ENCODE results near the gene RNF180. TPM values are rescaled to one million over a fixed set of nuclear protein-coding genes. Genes with fewer than 3 reads are reported as not detected.

RNF180 gene
- total RNA-seq, 1 donor from 2014 or later = 14.0 TPM

DNA sequence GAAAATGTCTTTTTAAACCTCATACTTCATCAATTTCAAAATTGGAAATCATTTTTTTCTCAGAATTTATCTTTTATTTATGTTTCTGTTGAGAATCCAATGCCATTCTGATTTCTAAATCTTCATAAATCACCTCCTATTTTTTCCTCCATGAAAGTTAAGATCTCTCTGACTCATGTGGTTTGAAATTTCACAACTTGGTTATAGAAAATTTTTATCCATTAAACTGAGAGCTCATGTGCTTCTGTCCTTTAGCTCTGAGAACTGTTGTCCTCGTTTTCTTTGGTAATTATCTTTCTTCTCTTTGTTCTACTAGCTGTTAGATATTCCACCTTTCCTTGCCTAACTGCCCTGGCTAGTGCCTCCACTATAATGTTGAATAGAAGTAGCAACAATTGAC lies 1.5 kb upstream of the RNF180 start:
- ATAC-seq = no peak
- no peaks in the 10 kb centered on the region for H3K36me3 ChIP-seq
- intact Hi-C loops (cut with DNase I) = no loop called here
- TF ChIP-seq, protein P1, sequence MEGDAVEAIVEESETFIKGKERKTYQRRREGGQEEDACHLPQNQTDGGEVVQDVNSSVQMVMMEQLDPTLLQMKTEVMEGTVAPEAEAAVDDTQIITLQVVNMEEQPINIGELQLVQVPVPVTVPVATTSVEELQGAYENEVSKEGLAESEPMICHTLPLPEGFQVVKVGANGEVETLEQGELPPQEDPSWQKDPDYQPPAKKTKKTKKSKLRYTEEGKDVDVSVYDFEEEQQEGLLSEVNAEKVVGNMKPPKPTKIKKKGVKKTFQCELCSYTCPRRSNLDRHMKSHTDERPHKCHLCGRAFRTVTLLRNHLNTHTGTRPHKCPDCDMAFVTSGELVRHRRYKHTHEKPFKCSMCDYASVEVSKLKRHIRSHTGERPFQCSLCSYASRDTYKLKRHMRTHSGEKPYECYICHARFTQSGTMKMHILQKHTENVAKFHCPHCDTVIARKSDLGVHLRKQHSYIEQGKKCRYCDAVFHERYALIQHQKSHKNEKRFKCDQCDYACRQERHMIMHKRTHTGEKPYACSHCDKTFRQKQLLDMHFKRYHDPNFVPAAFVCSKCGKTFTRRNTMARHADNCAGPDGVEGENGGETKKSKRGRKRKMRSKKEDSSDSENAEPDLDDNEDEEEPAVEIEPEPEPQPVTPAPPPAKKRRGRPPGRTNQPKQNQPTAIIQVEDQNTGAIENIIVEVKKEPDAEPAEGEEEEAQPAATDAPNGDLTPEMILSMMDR (IDR thresholded peaks at IDR 0.05) = no peak
- no peaks in the 10 kb centered on the region for H3K27me3 ChIP-seq
- H3K9me3 ChIP-seq = no peaks in the 10 kb centered on the region
- H3K27ac ChIP-seq = peak overlapping the region; percentile 85
- H3K4me1 ChIP-seq = peaks cover 6% of the 10 kb centered on the region
- H3K4me3 ChIP-seq = no peak overlapping the region
- DNase-seq = no peak

DNA sequence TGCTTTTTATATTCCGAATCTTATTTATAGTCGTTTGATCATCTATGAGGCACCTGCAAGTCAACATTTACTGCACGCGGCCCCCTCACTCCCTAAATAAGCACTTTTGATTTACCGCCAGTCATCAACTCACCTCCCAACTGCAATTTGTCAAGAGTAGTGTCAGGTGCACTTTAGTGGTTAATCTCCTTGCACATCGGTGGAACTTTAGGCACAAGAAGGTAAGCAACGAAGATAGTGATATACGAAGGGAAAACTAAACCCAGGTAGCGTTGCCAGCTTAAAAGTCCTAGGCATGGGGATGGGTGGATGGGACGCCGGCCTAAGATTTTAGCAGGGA lies 513 bp upstream of the RNF180 start:
- no peaks in the 10 kb centered on the region for H3K9me3 ChIP-seq
- H3K4me3 ChIP-seq = peak overlapping the region; percentile 64
- H3K36me3 ChIP-seq = no peaks in the 10 kb centered on the region
- peak overlapping the region; percentile 85 for H3K27ac ChIP-seq
- H3K27me3 ChIP-seq = no peaks in the 10 kb centered on the region
- H3K4me1 ChIP-seq = peaks cover 6% of the 10 kb centered on the region
- DNase-seq (no peak), ATAC-seq (no peak)
- intact Hi-C loops (cut with DNase I) = no loop called here
- TF ChIP-seq, protein P1 (IDR thresholded peaks at IDR 0.05) = no peak

- no peak for ATAC-seq
- no peaks in the 10 kb centered on the region for H3K27me3 ChIP-seq
- DNase-seq = no peak
- H3K4me3 ChIP-seq = peak overlapping the region; percentile 64
- no peaks in the 10 kb centered on the region for H3K9me3 ChIP-seq
- intact Hi-C loops (cut with DNase I) = no loop called here
- peaks cover 6% of the 10 kb centered on the region for H3K4me1 ChIP-seq
- H3K27ac ChIP-seq = peak overlapping the region; percentile 85
- TF ChIP-seq, protein P1 (IDR thresholded peaks at IDR 0.05) = no peak
- no peaks in the 10 kb centered on the region for H3K36me3 ChIP-seq
These were observed 737 bp downstream of the RNF180 start for GRCh38 chr5:64166201-64166959.

DNA sequence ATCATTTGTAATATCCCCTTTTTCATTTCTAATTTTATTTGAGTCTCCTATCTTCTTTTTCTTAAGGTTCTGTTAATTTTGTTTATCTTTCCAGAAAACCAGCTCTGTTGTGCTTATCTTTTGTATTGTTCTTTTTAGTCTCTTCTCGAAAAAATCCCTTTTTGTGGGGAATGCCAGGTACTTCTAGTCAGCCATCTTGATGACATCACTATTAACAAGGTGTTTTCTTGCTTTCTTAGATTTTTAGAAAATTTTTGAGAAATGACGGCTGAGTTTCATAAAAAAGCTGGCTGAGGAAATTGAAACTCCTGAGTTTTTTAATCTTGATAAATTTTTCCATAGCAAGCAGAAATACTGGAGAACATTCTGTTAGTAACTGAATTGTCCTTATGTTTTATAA lies 10.7 kb downstream of the RNF180 start:
- intact Hi-C loops (cut with DNase I) = no loop called here
- ATAC-seq = no peak
- TF ChIP-seq, protein P1 (IDR thresholded peaks at IDR 0.05) = no peak
- Histone ChIP-seq H3K36me3 (no peaks in the 10 kb centered on the region), H3K27me3 (no peaks in the 10 kb centered on the region), H3K27ac (no peak overlapping the region), H3K4me1 (no peaks in the 10 kb centered on the region), H3K9me3 (peaks cover 5% of the 10 kb centered on the region), H3K4me3 (no peak overlapping the region)
- DNase-seq = no peak

DNA sequence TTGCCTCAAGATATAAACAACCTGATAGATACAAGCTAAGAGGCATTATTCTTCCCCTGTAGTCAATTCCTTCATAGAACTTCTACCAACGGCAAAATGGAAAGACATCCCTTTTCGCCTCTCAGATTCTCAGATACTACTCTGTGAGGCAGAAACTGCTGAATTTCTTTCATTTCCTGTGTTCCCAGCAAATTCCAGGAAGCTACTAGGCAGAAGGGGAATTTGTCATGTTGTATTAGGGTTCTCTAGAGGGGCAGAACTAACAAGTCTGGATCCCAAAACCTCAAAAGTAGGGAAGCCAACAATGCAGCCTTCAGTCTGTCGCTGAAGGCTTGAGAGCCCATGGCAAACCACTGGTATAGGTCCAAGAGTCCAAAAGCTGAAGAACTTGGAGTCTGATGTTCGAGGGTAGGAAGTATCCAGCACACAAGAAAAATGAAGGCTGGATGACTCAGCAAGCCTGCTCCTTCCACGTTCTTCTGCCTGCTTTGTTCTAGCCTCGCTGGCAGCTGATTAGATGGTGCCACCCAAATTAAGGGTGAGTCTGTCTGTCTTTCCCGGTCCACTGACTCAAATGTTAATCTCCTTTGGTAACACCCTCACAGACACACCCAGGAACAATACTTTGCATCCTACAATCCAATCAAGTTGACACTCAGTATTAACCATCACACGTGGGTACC lies 15.2 kb downstream of the RNF180 start:
- Histone ChIP-seq H3K27ac (no peak overlapping the region), H3K4me3 (no peak overlapping the region)

More for the DNA sequence above, 15.2 kb downstream of the RNF180 start:
- no peaks in the 10 kb centered on the region for H3K27me3 ChIP-seq
- intact Hi-C loops (cut with DNase I) = no loop called here
- ATAC-seq (no peak), DNase-seq (no peak)
- no peaks in the 10 kb centered on the region for H3K36me3 ChIP-seq
- TF ChIP-seq, protein P1 (IDR thresholded peaks at IDR 0.05) = no peak
- no peaks in the 10 kb centered on the region for H3K4me1 ChIP-seq
- no peaks in the 10 kb centered on the region for H3K9me3 ChIP-seq
